H9 (cell line): ENCODE measurements around the gene MAPK8. TPM values are rescaled to one million over a fixed set of nuclear protein-coding genes. Genes with fewer than 3 reads are reported as not detected.

ENCODE experiments used
- DNase-seq: peaks from one replicate; pipeline ENCODE4 v3.0.0-alpha.2; 2017
- H2AFZ ChIP-seq: one replicate; pipeline ENCODE4 v1.6.1; 2013; ENCODE audit warnings: mild to moderate bottlenecking, low read length, control low read depth, moderate library complexity
- H2AK5ac ChIP-seq: 2 replicates; pipeline ENCODE4 v1.6.1; 2013; ENCODE audit warnings: low read length, control low read depth, mixed read lengths; ENCODE audit not compliant: insufficient read length
- H2BK120ac ChIP-seq: one replicate; pipeline ENCODE4 v1.6.1; 2013; ENCODE audit warnings: low read depth, mild to moderate bottlenecking, low read length, control low read depth, inconsistent platforms; ENCODE audit not compliant: poor library complexity, severe bottlenecking
- H2BK12ac ChIP-seq: 2 replicates; pipeline ENCODE4 v1.6.1; 2013; ENCODE audit warnings: low read length, control low read depth, mixed read lengths, low read depth; ENCODE audit not compliant: insufficient read length
- H2BK15ac ChIP-seq: 2 replicates; pipeline ENCODE4 v1.6.1; 2013; ENCODE audit warnings: low read depth, low read length, control low read depth
- H2BK20ac ChIP-seq: one replicate; pipeline ENCODE4 v1.6.1; 2013; ENCODE audit warnings: low read depth, mild to moderate bottlenecking, low read length, control low read depth, inconsistent platforms; ENCODE audit not compliant: poor library complexity, severe bottlenecking
- H2BK5ac ChIP-seq: 2 replicates; pipeline ENCODE4 v1.6.1; 2013; ENCODE audit warnings: low read length, control low read depth, mixed read lengths; ENCODE audit not compliant: insufficient read length
- H3K14ac ChIP-seq: 2 replicates; pipeline ENCODE4 v1.6.1; 2013; ENCODE audit warnings: low read length, control low read depth; ENCODE audit not compliant: insufficient read depth
- H3K18ac ChIP-seq: 2 replicates; pipeline ENCODE4 v1.6.1; 2013; ENCODE audit warnings: low read depth, mild to moderate bottlenecking, mixed read lengths, low read length, control low read depth; ENCODE audit not compliant: insufficient read length
- H3K23ac ChIP-seq: 2 replicates; pipeline ENCODE4 v1.6.1; 2013; ENCODE audit warnings: low read length, control low read depth, mixed read lengths, low read depth; ENCODE audit not compliant: insufficient read length
- H3K23me2 ChIP-seq: 2 replicates; pipeline ENCODE4 v1.6.1; 2013; ENCODE audit warnings: low read depth, mild to moderate bottlenecking, mixed read lengths, low read length, control low read depth; ENCODE audit not compliant: insufficient read length, poor library complexity, severe bottlenecking
- H3K27ac ChIP-seq: 2 replicates; pipeline ENCODE4 v1.5.1; 2013; ENCODE audit warnings: low read length, control low read depth, mixed read lengths, low read depth; ENCODE audit not compliant: insufficient read length
- H3K27me3 ChIP-seq: 2 replicates; pipeline ENCODE4 v1.6.1; 2013; ENCODE audit warnings: low read length, control low read depth, inconsistent platforms; ENCODE audit not compliant: insufficient read depth
- H3K4ac ChIP-seq: 2 replicates; pipeline ENCODE4 v1.6.1; 2013; ENCODE audit warnings: low read depth, mild to moderate bottlenecking, control low read depth, inconsistent platforms, low read length, moderate library complexity
- H3K4me1 ChIP-seq: 2 replicates; pipeline ENCODE4 v1.6.1; 2013; ENCODE audit warnings: low read length, control low read depth, inconsistent platforms; ENCODE audit not compliant: insufficient read depth
- H3K4me2 ChIP-seq: 2 replicates; pipeline ENCODE4 v1.6.1; 2013; ENCODE audit warnings: low read length, control low read depth, mixed read lengths; ENCODE audit not compliant: insufficient read length, insufficient read depth
- H3K56ac ChIP-seq: 2 replicates; pipeline ENCODE4 v1.6.1; 2013; ENCODE audit warnings: low read depth, mild to moderate bottlenecking, mixed read lengths, low read length, control low read depth; ENCODE audit not compliant: insufficient read length
- H3K79me1 ChIP-seq: 2 replicates; pipeline ENCODE4 v1.6.1; 2013; ENCODE audit warnings: low read depth, mild to moderate bottlenecking, moderate library complexity, low read length, control low read depth, inconsistent platforms; ENCODE audit not compliant: insufficient read depth, poor library complexity, severe bottlenecking
- H3K79me2 ChIP-seq: 2 replicates; pipeline ENCODE4 v1.6.1; 2013; ENCODE audit warnings: low read length, control low read depth, inconsistent platforms; ENCODE audit not compliant: insufficient read depth
- H3K9ac ChIP-seq: 2 replicates; pipeline ENCODE4 v1.6.1; 2013; ENCODE audit warnings: low read length, control low read depth, mixed read lengths; ENCODE audit not compliant: insufficient read length; ENCODE audit errors: extremely low read depth
- H3K9me3 ChIP-seq: one replicate; pipeline ENCODE4 v1.6.1; 2013; ENCODE audit warnings: low read depth, low read length, inconsistent platforms; ENCODE audit not compliant: control insufficient read depth
- H3T11ph ChIP-seq: one replicate; pipeline ENCODE4 v1.6.1; 2013; ENCODE audit warnings: mild to moderate bottlenecking, low read length, control low read depth, inconsistent platforms
- H4K20me1 ChIP-seq: one replicate; pipeline ENCODE4 v1.6.1; 2013; ENCODE audit not compliant: control insufficient read depth, insufficient read length, insufficient read depth
- H4K5ac ChIP-seq: 2 replicates; pipeline ENCODE4 v1.6.1; 2013; ENCODE audit warnings: low read depth, mild to moderate bottlenecking, mixed read lengths, low read length, control low read depth; ENCODE audit not compliant: insufficient read length
- H4K8ac ChIP-seq: replicated peaks from 2 replicates; pipeline ENCODE4 v1.6.1; 2013; ENCODE audit warnings: low read length, control low read depth, mixed read lengths, low read depth; ENCODE audit not compliant: insufficient read length
- H4K91ac ChIP-seq: 2 replicates; pipeline ENCODE4 v1.6.1; 2013; ENCODE audit warnings: low read depth, mild to moderate bottlenecking, moderate library complexity, mixed read lengths, low read length, control low read depth; ENCODE audit not compliant: insufficient read length
- H3K27ac Mint-ChIP-seq, 3 experiments: 2 replicates in 2 of 3; 3 replicates in 1 of 3; pipeline ENCODE4 v1.8.0; 2020 to 2021; ENCODE audit warnings: mixed read lengths in 3 of 3, mild to moderate bottlenecking in 1 of 3, moderate library complexity in 1 of 3
- H3K27me3 Mint-ChIP-seq: 2 replicates; pipeline ENCODE4 v1.8.0; 2021; ENCODE audit warnings: low read depth, mild to moderate bottlenecking, moderate library complexity, mixed read lengths
- H3K36me3 Mint-ChIP-seq, 3 experiments: 2 replicates in 2 of 3; 3 replicates in 1 of 3; pipeline ENCODE4 v1.8.0; 2020 to 2021; ENCODE audit warnings: low read depth in 3 of 3, mixed read lengths in 3 of 3; ENCODE audit not compliant: insufficient read depth in 1 of 3
- H3K4me1 Mint-ChIP-seq, 2 experiments: 2 replicates each; pipeline ENCODE4 v1.8.0; 2020; ENCODE audit warnings: mixed read lengths in 2 of 2
- H3K4me3 Mint-ChIP-seq, 2 experiments: 2 replicates in 1 of 2; 3 replicates in 1 of 2; pipeline ENCODE4 v1.8.0; 2020 to 2021; ENCODE audit warnings: mild to moderate bottlenecking in 2 of 2, mixed read lengths in 2 of 2, moderate library complexity in 1 of 2
- H3K9me3 Mint-ChIP-seq, 2 experiments: 2 replicates in 1 of 2; 3 replicates in 1 of 2; pipeline ENCODE4 v1.8.0; 2020; ENCODE audit warnings: mild to moderate bottlenecking in 2 of 2, mixed read lengths in 2 of 2, moderate library complexity in 1 of 2
- WGBS: extraction: QIAGEN DNeasy Blood & Tissue Kit; methylation state at CpG from one replicate; pipeline ENCODE4 v1.1.7; 2013; ENCODE audit warnings: missing lambda C conversion rate, low lambda C conversion rate, mixed read lengths; ENCODE audit not compliant: insufficient read length; ENCODE audit errors: extremely low coverage; 5-methylcytosine and 5-hydroxymethylcytosine counted together
- total RNA-seq: library from RNA; stranded (reverse); gene quantifications from 2 replicates; pipeline ENCODE4 v1.2.1, GENCODE V29; 2021
- TF ChIP-seq, protein P1 (sequence below): fragments of 200-600 bp; sonication (generic); conservative IDR thresholded peaks from 3 replicates; pipeline ENCODE4 v1.8.0; 2021; ENCODE audit warnings: antibody characterized with exemption, mild to moderate bottlenecking

MAPK8 gene
- total RNA-seq, 1 experiment from 2014 or later: 52.0 TPM

DNA sequence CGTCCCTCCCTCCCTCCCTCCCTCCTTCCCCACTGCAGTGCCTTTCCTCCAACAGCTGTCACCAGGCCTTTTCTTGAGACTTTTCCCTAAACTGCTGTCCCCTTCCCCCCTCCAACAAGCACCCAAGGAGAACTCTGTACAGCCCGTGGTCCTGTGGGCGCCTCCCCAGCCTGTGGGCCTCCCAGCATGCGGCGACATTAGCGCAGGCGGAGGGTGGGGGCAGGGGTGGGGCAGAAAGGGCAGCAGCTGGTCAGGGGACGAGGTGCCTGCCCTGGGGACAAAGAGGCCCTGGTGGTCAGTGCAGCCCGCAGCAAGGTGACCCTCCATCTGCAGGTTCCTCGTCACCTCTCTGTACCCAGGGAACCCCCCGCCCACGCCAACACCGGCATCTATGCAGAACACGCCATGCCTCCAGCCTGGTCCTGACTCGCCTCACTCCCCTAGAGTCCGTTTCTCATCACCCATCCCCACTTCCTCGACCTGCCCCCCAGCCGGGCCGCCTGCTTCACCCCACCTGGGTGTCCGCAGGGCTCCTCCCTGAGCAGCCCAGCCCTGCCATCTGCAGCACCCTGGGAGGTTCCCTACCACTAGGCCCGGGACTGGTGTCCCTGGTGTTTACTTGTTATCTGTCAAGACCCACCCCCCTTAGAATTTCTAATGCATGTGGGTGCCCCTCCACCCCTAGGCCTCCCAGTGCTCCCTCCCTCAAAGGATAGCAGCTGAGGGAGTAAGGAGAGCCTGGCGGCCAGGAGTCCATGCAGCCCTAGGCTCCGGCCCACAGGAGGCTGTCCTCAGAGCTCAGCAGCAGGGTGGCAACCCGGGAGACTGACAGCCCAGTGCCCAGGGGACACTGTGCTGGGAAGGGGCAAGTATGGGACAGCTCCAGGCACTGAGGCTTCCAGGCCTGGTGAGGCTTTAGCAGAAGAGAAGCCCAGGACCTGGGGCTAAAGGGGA is 150.6 kb downstream of the MAPK8 start:
- Histone ChIP-seq H3K23ac (no peak overlapping the region), H4K91ac (no peak overlapping the region), H3K79me2 (no peaks in the 10 kb centered on the region), H3K14ac (no peak overlapping the region), H3K79me1 (no peaks in the 10 kb centered on the region), H3K27me3 (no peaks in the 10 kb centered on the region), H2BK12ac (no peak overlapping the region), H3T11ph (no peak overlapping the region), H3K9ac (no peak overlapping the region), H3K4me2 (no peak overlapping the region), H4K8ac (no peak overlapping the region), H2AK5ac (no peak overlapping the region), H4K20me1 (no peaks in the 10 kb centered on the region), H3K27ac (no peak overlapping the region), H2BK20ac (no peak overlapping the region), H3K4ac (no peak overlapping the region), H2BK5ac (no peak overlapping the region), H3K4me1 (no peaks in the 10 kb centered on the region), H4K5ac (no peak overlapping the region), H2AFZ (no peak overlapping the region), H3K56ac (no peak overlapping the region), H2BK15ac (no peak overlapping the region), H3K9me3 (no peaks in the 10 kb centered on the region), H3K23me2 (no peaks in the 10 kb centered on the region), H3K18ac (no peak overlapping the region), H2BK120ac (no peak overlapping the region)
- DNase-seq: peak; percentile 26
- Mint-ChIP-seq H3K36me3 (peaks cover under 1 to 4% (median 4%) of the 10 kb centered on the region in 3 experiments; a peak in 4 of 7 replicates), H3K27ac (0 out of 7 replicates have a peak overlapping the region, but pooled peaks of 1 of the 3 experiments have one; percentile 57), H3K4me3 (no peak overlapping the region), H3K27me3 (no peaks in the 10 kb centered on the region), H3K4me1 (peaks cover 14 to 27% of the 10 kb centered on the region in 2 experiments; a peak in 3 of 4 replicates), H3K9me3 (no peaks in the 10 kb centered on the region)
- TF ChIP-seq, protein P1, sequence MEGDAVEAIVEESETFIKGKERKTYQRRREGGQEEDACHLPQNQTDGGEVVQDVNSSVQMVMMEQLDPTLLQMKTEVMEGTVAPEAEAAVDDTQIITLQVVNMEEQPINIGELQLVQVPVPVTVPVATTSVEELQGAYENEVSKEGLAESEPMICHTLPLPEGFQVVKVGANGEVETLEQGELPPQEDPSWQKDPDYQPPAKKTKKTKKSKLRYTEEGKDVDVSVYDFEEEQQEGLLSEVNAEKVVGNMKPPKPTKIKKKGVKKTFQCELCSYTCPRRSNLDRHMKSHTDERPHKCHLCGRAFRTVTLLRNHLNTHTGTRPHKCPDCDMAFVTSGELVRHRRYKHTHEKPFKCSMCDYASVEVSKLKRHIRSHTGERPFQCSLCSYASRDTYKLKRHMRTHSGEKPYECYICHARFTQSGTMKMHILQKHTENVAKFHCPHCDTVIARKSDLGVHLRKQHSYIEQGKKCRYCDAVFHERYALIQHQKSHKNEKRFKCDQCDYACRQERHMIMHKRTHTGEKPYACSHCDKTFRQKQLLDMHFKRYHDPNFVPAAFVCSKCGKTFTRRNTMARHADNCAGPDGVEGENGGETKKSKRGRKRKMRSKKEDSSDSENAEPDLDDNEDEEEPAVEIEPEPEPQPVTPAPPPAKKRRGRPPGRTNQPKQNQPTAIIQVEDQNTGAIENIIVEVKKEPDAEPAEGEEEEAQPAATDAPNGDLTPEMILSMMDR: no peak
- WGBS: no CpG with 5 or more reads among the region's 24 CpGs
